ENCODE data around the gene CLPSL1.
"Not testable (repeated sequence)": the region's sequence is repeated elsewhere in the genome, so short reads cannot be mapped to it uniquely, and the experiment has no call there.

CLPSL1 gene, protein sequence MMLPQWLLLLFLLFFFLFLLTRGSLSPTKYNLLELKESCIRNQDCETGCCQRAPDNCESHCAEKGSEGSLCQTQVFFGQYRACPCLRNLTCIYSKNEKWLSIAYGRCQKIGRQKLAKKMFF

DNA sequence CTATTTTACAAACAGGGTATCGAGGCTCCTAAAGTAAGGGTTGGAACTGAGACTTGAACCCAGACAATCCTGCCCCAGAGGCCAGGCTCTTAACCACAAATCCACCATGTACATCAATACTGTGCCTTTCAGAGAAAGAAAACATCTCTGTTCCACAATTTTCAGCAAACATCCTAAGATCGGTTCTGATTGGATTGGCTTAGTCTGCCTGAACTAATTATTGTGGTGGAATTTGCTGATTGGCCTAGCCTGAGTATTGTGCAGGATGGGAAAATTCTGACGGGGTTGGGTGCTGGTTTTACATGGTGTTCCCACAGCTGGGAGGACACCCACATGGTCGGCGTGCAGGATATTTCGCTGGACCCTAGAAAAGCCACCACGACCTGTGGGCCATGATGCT is at the start of gene CLPSL1:
Gene CLPSL1 (plus strand): TSS at position 301 of the 400 bp plus-strand sequence. CDS start 92 bp downstream, at position 393.
- TF ChIP-seq, protein P1, sequence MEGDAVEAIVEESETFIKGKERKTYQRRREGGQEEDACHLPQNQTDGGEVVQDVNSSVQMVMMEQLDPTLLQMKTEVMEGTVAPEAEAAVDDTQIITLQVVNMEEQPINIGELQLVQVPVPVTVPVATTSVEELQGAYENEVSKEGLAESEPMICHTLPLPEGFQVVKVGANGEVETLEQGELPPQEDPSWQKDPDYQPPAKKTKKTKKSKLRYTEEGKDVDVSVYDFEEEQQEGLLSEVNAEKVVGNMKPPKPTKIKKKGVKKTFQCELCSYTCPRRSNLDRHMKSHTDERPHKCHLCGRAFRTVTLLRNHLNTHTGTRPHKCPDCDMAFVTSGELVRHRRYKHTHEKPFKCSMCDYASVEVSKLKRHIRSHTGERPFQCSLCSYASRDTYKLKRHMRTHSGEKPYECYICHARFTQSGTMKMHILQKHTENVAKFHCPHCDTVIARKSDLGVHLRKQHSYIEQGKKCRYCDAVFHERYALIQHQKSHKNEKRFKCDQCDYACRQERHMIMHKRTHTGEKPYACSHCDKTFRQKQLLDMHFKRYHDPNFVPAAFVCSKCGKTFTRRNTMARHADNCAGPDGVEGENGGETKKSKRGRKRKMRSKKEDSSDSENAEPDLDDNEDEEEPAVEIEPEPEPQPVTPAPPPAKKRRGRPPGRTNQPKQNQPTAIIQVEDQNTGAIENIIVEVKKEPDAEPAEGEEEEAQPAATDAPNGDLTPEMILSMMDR (conservative IDR thresholded peaks at IDR 0.05; ENCODE audit: low read depth, low read length), result no peak
- H3K4me3 ChIP-seq (ENCODE audit: low read length), result no peak within 1 kb of the TSS
- DNase-seq (ENCODE audit: low read depth), result no peak

DNA sequence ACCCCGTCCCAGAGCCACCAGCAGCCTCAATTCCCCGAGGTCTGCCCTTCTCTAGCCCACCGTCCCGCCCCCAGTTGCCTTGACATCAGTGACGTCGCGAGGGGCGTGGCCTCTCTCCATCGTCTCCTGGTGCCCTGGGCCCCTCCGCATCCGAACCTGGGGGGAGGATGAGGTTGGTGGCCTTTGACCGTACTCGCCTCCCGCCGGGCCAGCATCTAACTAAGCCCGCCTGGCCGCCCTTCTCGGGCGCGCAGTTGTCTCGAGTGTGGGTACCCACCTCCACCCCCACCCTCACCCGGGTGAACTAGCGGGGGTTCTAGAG is 49.4 kb upstream of the CLPSL1 start:
- peak; percentile 64 for DNase-seq (ENCODE audit: low read depth)
- peak overlapping the region; percentile 62 for H3K4me3 ChIP-seq (ENCODE audit: low read length)
- TF ChIP-seq, protein P1 (conservative IDR thresholded peaks at IDR 0.05; ENCODE audit: low read depth, low read length), result no peak

DNA sequence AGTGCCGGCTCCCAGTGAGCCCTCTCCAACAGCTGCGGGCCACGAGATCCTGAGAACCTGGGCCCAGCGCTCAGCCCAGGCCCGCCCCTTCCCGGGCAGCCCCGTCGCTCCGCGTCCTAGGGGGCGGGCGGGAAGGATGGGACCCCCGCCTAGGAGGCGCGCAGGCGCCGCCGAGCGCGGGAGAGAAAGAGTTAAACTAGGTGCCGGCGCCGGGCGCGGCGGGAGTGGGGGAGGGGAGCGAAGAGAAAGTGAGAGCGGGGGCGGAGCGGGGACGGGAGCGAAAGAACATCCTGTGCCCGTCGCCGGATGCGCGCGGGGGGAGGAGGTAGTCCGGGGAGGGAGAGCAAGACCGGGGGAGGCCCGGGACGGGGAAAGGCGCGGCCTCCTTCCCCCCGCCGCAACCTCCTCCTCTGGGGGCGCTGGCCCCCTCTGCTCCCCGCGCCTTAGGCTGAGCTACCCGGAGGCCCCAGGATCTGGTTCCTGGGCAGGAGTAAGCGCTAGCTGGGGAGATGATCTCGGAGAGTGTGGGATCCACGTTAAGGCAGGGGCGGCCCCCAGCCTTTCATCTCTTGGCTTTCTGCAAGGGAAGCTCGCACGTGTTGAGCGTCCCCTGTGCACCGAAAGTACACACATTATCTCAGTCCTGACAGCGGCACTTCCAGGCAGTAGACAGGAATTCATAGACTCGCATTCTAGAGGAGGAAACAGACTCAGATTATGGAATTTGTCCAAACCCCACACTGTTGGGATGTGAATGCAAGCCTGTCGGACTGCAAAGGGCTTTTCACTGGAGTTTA is 48.9 kb upstream of the CLPSL1 start:
- H3K4me3 ChIP-seq (ENCODE audit: low read length), result peak overlapping the region; percentile 62
- peak; percentile 59 for DNase-seq (ENCODE audit: low read depth)
- TF ChIP-seq, protein P1 (conservative IDR thresholded peaks at IDR 0.05; ENCODE audit: low read depth, low read length), result no peak

DNA sequence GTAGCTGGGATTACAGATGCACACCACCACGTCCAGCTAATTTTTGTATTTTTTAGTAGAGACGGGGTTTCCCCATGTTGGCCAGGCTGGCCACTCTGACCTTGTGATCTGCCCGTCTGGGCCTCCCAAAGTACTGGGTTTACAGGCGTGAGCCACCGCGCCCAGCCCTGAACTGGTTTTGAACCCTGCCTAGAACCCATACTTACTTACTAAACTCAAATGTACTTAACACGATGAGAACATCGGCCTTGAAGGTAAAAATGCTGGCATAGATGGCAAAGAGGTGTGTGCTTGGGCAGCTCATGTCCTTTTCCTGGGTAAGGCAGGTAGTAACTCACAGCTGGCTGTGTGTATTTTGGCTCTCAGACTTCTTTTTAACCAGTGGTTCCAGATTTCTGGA is 47.2 kb upstream of the CLPSL1 start:
- no peak for DNase-seq (ENCODE audit: low read depth)
- TF ChIP-seq, protein P1 (conservative IDR thresholded peaks at IDR 0.05; ENCODE audit: low read depth, low read length), result no peak
- H3K4me3 ChIP-seq (ENCODE audit: low read length), result no peak overlapping the region

DNA sequence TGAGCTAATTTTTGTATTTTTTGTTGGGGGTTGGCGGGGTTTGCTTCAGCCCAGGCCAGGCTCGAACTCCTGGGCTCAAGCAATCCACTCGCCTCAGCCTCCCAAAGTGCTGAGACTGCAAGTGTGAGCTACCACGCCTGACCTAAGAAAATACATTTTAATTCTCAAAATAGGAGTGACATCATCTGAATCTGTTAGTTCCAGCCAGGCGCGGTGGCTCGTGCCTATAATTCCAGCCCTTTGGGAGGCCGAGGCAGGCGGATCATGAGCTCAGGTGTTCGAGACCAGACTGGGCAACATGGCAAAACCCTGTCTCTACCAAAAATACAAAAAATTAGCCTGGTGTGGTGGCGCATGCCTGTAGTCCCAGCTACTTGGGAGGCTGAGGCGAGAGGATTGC is 46.5 kb upstream of the CLPSL1 start:
- not testable (repeated sequence) for DNase-seq (ENCODE audit: low read depth); H3K4me3 ChIP-seq (ENCODE audit: low read length)

DNA sequence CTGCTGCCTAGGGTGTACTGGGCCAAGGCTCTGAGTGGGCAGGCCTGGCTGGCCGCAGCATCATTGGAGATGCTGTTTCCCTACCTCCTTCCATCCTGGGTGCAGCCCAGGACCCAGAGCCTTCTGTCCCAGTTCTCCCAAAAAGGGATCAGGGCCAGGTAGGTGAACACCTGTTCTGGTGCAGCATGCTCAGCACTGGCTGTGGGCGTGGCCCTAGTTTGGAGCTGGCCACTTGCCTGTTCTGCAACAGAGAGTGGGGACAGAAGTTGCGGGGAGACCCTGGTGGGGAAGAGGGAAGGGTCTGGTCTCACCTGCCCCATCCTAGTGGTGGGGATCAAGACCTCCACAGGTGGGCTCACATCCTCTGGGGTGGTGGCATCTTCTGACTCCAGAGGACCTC is 45.4 kb upstream of the CLPSL1 start:
- no peak for DNase-seq (ENCODE audit: low read depth)
- TF ChIP-seq, protein P1 (conservative IDR thresholded peaks at IDR 0.05; ENCODE audit: low read depth, low read length), result no peak
- H3K4me3 ChIP-seq (ENCODE audit: low read length), result no peak overlapping the region

DNA sequence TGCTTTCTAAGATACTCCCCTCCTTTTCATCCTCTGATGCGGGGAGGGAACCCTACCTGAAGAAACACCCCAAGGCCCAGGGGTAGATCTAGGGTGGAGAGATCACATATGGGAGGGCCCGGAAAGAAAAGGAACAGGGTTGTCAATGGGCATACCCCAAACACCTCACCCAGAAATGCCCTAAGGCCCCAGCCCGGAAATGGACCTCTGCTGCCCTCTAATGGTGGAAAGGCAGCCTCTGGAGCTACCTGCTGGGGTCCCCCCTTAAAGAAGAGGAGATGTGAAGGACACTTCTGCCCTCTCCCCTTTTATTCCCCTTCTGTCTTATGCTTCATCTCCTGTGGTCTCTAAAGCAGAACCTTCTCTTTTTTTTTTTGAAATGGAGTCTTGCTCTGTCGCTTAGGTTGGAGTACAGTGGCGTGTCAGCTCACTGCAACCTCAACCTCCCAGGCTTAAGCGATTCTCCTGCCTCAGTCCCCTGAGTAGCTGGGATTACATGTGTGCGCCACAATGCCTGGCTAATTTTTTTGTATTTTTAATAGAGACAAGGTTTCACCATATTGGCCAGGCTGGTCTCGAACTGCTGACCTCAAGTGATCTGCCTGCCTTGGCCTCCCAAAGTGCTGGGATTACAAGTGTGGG is 44.4 kb upstream of the CLPSL1 start:
- TF ChIP-seq, protein P1 (conservative IDR thresholded peaks at IDR 0.05; ENCODE audit: low read depth, low read length), result peak; percentile 95
- no peak overlapping the region for H3K4me3 ChIP-seq (ENCODE audit: low read length)
- no peak for DNase-seq (ENCODE audit: low read depth)
